ENCODE data around the gene VAV2.

The VAV2 gene

GRCh38 chr9:133788819-133789717 lies 203.1 kb downstream of the VAV2 start:
- in situ Hi-C loops (cut with MboI; ENCODE audit: low sequenced_read_pairs) = loop anchor here (25.0 kb wide), 1 partner anchor 298 kb away; no protein-coding TSS in a partner anchor

- in situ Hi-C loops (cut with MboI; ENCODE audit: low sequenced_read_pairs) = loop anchor here (25.0 kb wide), 1 partner anchor 299 kb away; no protein-coding TSS in a partner anchor
Observed at GRCh38 chr9:133788045-133788818, 203.9 kb downstream of the VAV2 start.

- in situ Hi-C loops (cut with MboI; ENCODE audit: low sequenced_read_pairs) = loop anchor here (25.0 kb wide), 1 partner anchor 300 kb away; no protein-coding TSS in a partner anchor
Observed at GRCh38 chr9:133787754-133788025, 204.4 kb downstream of the VAV2 start.

GRCh38 chr9:133786907-133787753 lies 205.0 kb downstream of the VAV2 start:
- in situ Hi-C loops (cut with MboI; ENCODE audit: low sequenced_read_pairs) = loop anchor here (25.0 kb wide), 1 partner anchor 300 kb away; no protein-coding TSS in a partner anchor

GRCh38 chr9:133786371-133786753 lies 205.8 kb downstream of the VAV2 start:
- in situ Hi-C loops (cut with MboI; ENCODE audit: low sequenced_read_pairs) = loop anchor here (25.0 kb wide), 1 partner anchor 301 kb away; no protein-coding TSS in a partner anchor

- in situ Hi-C loops (cut with MboI; ENCODE audit: low sequenced_read_pairs) = loop anchor here (25.0 kb wide), 1 partner anchor 301 kb away; no protein-coding TSS in a partner anchor
Observed at GRCh38 chr9:133785753-133786370, 206.3 kb downstream of the VAV2 start.

- in situ Hi-C loops (cut with MboI; ENCODE audit: low sequenced_read_pairs) = loop anchor here (25.0 kb wide), 1 partner anchor 302 kb away; no protein-coding TSS in a partner anchor
Observed at GRCh38 chr9:133784731-133785561, 207.2 kb downstream of the VAV2 start.

GRCh38 chr9:133783331-133783731 lies 208.8 kb downstream of the VAV2 start:
- in situ Hi-C loops (cut with MboI; ENCODE audit: low sequenced_read_pairs) = loop anchor here (25.0 kb wide), 1 partner anchor 304 kb away; no protein-coding TSS in a partner anchor

GRCh38 chr9:133782157-133783130 lies 209.7 kb downstream of the VAV2 start:
- in situ Hi-C loops (cut with MboI; ENCODE audit: low sequenced_read_pairs) = loop anchor here (25.0 kb wide), 1 partner anchor 305 kb away; no protein-coding TSS in a partner anchor

GRCh38 chr9:133781828-133782135 lies 210.3 kb downstream of the VAV2 start:
- in situ Hi-C loops (cut with MboI; ENCODE audit: low sequenced_read_pairs) = loop anchor here (25.0 kb wide), 1 partner anchor 306 kb away; no protein-coding TSS in a partner anchor

- in situ Hi-C loops (cut with MboI; ENCODE audit: low sequenced_read_pairs) = loop anchor here (25.0 kb wide), 1 partner anchor 306 kb away; no protein-coding TSS in a partner anchor
Observed at GRCh38 chr9:133780962-133781827, 210.9 kb downstream of the VAV2 start.

GRCh38 chr9:133780404-133780945 lies 211.6 kb downstream of the VAV2 start:
- in situ Hi-C loops (cut with MboI; ENCODE audit: low sequenced_read_pairs) = loop anchor here (25.0 kb wide), 1 partner anchor 307 kb away; no protein-coding TSS in a partner anchor

GRCh38 chr9:133779516-133780403 lies 212.4 kb downstream of the VAV2 start:
- in situ Hi-C loops (cut with MboI; ENCODE audit: low sequenced_read_pairs) = loop anchor here (25.0 kb wide), 1 partner anchor 308 kb away; no protein-coding TSS in a partner anchor

- in situ Hi-C loops (cut with MboI; ENCODE audit: low sequenced_read_pairs) = loop anchor here (25.0 kb wide), 1 partner anchor 308 kb away; no protein-coding TSS in a partner anchor
Observed at GRCh38 chr9:133779081-133779480, 213.0 kb downstream of the VAV2 start.

- in situ Hi-C loops (cut with MboI; ENCODE audit: low sequenced_read_pairs) = loop anchor here (25.0 kb wide), 1 partner anchor 309 kb away; no protein-coding TSS in a partner anchor
Observed at GRCh38 chr9:133778336-133779013, 213.6 kb downstream of the VAV2 start.
